GM12801 (cell line): ENCODE results near the gene DSCAML1.

ENCODE experiments used
- TF ChIP-seq, protein P1 (sequence below): IDR thresholded peaks from one replicate; pipeline ENCODE4 v1.5.1; 2011; ENCODE audit warnings: control low read depth; ENCODE audit not compliant: insufficient read length; ENCODE audit errors: extremely low read depth

Gene DSCAML1

DNA sequence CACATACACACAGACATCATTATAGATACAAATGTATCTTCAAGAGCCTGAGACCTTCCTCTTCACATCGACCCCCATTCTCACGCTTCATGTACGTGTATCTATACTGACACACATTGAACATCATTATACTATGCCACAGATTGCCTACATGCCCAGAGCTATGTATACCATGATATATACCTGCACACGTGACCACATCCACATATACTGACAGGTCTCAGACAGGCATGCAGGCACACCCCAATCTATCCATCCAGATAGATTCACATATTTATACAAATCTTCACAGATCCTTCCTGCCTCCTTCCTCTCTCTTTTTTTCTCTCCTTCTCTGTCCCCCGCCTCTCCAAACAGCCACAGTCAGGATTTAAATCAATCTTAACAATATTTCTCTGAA is 329.2 kb downstream of the DSCAML1 start:
- TF ChIP-seq, protein P1, sequence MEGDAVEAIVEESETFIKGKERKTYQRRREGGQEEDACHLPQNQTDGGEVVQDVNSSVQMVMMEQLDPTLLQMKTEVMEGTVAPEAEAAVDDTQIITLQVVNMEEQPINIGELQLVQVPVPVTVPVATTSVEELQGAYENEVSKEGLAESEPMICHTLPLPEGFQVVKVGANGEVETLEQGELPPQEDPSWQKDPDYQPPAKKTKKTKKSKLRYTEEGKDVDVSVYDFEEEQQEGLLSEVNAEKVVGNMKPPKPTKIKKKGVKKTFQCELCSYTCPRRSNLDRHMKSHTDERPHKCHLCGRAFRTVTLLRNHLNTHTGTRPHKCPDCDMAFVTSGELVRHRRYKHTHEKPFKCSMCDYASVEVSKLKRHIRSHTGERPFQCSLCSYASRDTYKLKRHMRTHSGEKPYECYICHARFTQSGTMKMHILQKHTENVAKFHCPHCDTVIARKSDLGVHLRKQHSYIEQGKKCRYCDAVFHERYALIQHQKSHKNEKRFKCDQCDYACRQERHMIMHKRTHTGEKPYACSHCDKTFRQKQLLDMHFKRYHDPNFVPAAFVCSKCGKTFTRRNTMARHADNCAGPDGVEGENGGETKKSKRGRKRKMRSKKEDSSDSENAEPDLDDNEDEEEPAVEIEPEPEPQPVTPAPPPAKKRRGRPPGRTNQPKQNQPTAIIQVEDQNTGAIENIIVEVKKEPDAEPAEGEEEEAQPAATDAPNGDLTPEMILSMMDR: no peak

- TF ChIP-seq, protein P1: no peak
These were observed 330.1 kb downstream of the DSCAML1 start for GRCh38 chr11:117466966-117467365.

DNA sequence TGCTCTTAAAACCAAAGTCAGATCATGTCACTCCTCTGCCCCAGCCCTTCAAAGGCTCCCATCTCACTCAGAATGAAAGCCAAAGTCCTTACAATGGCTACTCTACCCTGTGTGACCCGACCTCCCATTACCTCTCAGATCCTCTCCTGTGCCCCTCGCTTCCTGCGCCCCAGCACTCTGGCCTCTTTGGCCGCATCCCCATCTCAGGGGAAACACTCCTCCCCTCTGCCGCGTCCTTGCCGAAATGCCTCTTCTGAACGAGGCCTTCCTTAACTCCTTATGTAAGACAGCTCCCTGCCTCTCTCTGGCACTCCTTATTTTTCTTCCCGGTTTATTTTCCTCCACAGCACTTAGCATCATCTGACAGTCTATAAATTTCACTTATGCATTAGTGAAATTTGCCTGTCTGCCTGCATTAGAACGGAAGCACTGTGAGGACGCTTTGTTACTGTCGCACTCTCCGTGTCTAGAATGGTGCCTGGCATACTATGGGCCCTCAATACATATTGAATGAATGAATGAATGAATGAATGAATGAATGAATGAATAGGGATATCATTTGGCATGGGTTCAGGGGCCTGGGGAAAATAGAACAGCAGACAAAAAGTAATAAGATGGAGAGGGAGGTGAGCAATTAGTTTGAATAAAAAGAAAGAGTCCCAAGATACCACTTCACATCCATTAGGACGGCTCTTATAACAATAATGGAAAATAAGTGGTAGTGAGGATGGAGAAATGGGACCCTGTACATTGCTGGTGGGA is 331.6 kb downstream of the DSCAML1 start:
- TF ChIP-seq, protein P1: no peak

GRCh38 chr11:117464778-117465177 is 332.2 kb downstream of the DSCAML1 start:
- TF ChIP-seq, protein P1: no peak

- TF ChIP-seq, protein P1: no peak
These were observed 334.2 kb downstream of the DSCAML1 start for GRCh38 chr11:117462864-117463247.

DNA sequence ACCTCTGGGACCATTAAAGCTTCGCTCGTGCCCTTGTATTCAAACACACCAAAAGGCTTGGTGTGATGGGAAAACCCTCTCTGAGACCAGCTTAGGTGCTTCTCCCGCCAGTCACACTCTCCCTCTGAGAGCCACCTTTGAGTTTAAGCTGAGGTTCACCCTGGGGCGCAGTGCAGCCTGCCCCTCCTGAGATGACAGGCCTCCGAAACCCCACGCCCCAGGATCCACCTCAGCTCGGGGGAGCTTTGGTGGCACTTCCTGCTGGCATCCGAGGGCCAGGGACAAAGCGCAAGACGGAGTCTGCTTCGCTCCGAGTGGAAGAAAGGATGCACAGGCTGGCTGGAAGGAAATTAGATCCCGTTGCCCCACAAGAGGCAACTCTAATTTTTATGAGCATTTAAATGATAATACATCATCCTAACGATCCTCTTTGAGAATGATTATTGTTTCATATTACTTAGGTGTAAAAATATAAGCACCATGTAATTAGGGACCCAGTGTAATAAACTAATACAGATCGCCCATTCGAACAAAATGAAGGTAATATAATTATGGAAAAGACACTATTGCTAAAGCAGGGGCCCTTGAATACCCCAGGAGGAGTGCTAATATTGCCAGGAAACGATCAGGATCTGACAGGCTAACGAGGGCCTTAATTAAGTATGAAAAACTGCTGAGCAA is 334.7 kb downstream of the DSCAML1 start:
- TF ChIP-seq, protein P1: no peak

- TF ChIP-seq, protein P1: no peak
These were observed 335.4 kb downstream of the DSCAML1 start for GRCh38 chr11:117461396-117462182.
